Brain pericyte (primary cell): ENCODE data around the gene SOX5.
"Not testable (repeated sequence)": the region's sequence is repeated elsewhere in the genome, so short reads cannot be mapped to it uniquely, and the experiment has no call there.

Experiments
- DNase-seq: peaks from one replicate; pipeline ENCODE4 v3.0.0-alpha.2; 2012; ENCODE audit warnings: low read depth, low spot score

Gene SOX5

DNA sequence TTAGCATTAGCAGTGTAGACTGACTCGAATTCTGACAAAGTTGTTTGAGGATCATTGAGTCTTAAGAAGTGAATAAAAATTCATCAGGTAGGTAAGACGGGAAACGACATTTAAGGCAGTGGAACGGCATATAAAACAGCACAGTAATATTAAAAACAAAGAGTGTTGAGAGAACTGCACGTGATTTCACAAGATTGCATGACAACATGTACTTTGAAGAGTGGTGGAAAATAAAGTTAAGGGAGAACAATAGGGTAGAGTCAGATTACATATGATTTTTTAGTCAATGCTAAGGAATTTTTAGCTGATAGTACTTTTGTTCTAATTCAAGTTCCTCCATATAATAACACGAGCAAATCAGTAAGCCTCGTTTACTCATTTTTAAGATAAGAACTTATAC, 115.4 kb downstream of the SOX5 start:
- no peak for DNase-seq

DNA sequence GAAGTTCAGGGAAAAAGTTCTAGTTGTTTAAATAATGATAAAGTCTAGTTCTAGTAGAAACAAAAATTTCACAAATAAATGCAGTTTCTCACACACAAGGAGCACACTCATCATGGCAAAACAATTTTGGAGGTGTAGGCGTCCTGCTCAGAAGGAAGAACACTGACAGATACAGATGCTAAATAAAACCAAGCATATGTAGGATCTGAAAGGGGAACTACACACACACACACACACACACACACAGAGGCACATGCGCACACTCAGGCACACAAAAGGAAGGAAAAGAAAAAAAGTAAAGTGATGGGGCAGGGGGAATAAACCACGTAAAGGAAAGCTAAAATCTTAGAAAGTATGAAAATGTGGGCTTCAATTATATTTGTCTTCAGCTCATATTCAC, 117.7 kb downstream of the SOX5 start:
- DNase-seq = no peak

DNA sequence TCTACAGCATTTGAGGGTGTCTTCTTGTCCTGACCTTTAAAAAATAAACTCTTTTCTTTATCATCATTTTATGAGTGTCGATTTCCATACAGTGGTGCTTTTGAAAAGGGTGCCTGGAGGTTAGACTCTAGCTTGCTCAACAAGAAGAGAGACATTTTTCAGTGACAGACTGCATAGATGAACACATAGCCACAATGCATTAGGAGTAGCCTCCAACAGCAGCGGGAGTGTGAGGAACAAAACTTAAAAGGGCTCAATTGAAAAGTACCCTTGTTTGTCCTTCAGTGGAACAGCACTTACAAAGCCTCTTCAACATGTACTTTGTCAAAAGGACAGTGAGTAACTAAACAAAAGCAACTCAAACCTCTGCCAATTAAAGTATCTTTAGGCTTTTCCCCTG, 119.3 kb downstream of the SOX5 start:
- DNase-seq = no peak

DNA sequence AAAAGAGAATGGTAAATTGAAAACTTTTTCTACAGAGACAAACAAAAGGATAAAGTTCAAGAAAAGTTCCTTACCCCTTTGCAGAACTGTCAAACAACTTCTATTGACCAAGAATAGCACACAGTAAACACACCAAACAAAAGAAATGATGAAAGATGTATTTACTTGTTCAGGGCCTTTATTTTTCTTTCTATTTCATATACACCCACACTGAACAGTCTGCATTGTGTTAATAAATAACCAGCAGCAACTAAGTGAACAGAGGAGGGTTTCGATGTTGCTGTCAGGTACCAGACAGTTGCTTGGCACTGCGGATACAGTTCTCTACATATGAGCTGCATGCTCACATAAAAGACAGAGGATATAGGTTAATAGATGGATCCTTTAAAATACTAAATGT, 122.1 kb downstream of the SOX5 start:
- no peak for DNase-seq

DNA sequence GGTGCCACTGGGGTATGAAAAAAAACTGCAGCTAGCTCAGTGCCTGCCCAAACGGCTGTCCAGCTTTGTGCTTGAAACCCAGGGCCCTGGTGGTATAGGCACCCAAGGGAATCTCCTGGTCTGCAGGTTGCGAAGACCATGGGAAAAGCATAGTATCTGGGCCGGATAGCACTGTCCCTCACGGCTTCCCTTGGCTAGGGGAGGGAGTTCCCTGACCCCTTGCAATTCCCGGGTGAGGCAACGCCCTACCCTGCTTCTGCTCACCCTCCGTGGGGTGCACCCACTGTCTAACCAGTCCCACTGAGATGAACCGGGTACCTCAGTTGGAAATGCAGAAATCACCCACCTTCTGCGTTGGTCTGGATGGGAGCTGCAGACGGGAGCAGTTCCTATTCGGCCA, 124.3 kb downstream of the SOX5 start:
- not testable (repeated sequence) for DNase-seq

DNA sequence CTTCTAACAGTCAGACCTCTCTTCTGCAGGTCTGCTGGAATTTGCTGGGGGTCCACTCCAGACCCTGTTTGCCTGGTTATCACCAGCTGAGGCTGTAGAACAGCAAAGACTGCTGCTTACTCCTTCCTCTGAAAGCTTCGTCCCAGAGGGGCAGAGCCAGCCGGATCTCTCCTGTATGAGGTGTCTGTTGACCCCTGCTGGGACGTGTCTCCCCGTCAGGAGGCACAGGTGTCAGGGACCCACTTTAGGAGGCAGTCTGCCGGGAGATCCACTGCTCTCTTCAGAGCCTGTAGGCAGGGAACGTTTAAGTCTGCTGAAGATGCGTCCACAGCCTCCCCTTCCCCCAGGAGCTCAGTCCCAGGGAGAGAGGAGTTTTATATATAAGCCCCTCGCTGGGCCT, 125.1 kb downstream of the SOX5 start:
- no peak for DNase-seq

DNA sequence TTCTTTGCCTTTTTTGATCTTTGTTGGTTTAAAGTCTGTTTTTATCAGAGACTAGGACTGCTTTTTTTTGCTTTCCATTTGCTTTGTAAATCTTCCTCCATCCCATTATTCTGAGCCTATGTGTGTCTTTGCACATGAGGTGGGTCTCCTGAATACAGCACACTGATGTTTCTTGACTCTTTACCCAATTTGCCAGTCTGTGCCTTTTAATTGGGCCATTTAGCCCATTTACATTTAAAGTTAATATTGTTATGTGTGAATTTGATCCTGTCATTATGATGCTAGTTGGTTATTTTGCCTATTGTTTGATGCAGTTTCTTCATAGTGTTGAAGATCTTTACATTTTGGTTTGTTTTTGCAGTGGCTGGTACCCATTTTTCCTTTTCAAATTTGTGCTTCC, 126.6 kb downstream of the SOX5 start:
- DNase-seq = not testable (repeated sequence)

DNA sequence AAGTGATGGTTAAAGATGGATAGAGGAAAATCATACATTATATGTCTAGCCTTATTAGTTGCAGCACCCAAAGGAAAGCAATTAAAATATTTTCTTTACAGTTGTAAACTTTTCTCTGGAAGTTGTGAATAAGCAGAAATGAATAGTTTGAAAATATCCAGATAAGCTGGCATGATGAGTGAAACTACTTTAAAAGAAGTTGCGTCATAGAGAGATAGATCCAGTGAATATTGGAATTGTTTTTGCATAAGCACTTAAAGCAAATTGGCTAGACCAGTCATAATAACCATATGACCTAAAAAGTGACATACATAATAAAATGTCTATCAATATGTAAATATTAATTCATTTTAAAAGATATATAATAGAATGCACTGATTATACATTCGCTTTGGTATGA, 132.1 kb downstream of the SOX5 start:
- DNase-seq = no peak

DNA sequence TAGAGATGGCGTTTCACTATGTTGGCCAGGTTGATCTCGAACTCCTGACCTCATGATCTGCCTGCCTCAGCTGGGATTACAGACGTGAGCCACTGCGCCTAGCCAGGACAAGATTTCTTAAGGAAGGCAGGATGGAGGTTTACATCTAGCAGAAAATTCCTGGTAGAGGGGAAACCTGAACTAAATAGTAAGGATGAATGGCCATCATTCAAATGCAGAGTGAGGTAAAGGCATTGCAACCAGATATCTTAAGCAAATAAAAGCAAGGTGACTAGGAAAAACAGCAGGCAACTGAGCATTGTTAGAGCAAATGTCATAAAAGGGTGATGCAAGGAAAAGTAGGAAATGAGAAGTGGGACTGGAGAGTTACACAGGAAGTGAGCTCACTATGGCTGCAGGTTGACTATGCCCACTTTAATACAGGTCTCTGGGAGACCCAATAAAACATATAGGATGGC, 133.0 kb downstream of the SOX5 start:
- no peak for DNase-seq

DNA sequence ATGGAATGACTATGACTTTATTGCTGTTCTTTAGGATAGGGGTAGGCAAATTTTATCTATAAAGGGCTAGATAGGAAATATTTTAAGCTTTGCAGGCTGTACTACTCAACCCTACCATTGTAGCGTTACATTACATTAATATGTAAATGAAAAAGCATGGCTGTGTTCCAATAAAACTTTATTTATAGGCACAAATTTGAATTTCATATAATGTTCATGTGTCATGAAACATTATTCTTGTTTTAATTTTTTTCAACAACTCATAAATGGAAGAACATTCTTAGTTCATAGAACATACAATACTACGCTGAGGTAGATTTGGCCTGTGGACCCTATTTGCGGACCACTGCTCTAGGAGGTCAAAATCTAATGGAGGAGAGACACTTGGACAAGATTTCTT, 133.7 kb downstream of the SOX5 start:
- no peak for DNase-seq

DNA sequence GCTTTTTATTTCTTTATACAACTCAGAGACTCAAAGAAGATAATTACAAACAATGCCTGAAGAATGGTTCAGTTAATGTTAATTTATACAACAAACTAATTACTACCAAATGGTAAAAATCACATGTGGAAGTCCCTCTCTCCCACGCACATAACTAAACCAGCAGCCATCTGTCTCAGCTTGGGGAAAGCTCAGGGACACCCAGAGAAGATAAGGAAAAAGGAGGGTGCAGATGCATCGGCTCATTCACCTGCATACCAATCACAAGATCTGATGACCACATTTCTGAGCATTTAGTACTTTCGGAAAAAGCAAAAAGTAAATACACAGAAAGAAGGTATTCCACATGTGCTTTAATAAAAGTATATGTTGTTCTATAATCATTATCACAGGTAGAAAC, 136.3 kb downstream of the SOX5 start:
- DNase-seq = no peak

DNA sequence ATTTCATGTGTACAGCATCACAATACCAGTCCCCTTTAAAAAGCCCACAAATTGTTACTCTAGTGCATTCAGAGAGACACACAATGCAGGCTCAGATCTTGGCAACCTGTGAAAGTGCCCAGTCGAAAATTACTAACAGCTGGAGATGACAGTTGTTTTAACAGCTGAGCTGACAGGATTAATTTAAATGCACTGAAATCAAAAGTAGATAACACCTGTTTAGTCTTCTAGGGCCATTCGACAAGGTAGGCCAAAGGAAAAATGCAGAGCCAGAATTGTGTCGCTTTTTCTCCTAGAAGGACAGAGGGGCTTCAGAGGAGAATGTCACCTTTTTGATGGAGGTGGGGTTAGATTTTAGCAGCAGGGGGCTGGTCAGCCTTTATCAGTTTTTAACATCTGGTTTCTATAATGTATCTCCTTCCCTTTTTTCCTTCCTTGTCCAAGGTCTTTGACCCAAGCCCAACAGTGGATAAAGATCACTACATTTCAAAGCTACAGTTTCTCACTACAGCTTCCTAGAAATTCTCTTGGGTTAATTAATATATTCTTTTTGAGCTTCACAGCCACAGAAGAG, 139.1 kb downstream of the SOX5 start:
- DNase-seq = no peak

DNA sequence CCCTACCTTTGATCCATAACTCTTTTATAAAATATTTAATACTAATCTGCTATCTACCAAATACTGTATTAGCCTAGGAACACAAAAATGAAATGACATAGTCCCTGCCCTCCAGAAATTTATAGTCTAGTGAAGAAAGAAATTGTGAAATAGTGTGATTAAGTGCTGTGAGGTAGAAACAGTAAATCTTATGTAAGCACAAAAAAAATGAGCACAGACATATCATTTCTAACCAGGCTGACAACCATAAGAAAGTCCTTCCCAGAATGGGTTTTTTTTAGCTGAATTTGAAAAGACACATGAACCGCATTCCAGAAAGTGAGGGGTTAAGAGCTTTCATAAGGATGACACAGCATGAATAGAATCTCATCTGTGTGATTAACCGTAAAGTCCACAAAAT, 145.9 kb downstream of the SOX5 start:
- DNase-seq = no peak

DNA sequence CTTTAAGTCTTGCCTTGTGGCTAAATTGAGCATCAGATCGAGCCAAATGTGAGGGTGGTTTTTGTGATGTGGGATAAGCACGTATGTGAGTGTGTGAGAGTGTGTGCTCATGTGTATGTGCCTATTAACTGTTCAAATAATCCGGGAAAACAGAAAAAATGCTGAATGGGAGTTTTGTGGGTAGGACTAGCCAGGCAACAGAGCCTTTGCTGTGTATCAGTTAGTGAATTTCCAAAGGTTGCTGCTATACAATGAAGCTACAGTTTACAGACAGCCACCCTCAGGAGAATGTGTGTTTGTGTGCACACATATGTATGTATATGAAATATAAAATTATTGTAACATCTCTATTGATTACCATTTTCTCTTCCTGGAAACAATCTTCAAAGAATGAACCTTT, 154.0 kb downstream of the SOX5 start:
- DNase-seq = no peak

DNA sequence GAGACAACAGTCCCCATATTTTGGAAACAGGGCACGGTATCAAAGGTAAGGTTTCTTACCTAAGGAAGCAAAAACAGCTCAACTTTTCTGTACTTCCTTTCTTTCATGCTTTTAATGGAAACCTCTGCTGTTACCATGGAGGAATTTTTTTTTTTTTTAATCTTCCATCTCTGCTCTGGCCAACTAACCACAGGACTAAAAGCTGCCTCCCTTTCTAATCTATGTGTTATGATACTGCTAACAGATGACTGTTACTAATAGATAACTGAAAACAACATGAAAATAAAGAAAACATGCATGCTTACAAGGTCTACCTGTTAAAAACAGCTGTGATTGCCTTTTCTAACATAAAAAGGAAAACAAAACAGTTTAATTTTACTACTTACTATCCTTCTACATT, 168.4 kb downstream of the SOX5 start:
- no peak for DNase-seq

DNA sequence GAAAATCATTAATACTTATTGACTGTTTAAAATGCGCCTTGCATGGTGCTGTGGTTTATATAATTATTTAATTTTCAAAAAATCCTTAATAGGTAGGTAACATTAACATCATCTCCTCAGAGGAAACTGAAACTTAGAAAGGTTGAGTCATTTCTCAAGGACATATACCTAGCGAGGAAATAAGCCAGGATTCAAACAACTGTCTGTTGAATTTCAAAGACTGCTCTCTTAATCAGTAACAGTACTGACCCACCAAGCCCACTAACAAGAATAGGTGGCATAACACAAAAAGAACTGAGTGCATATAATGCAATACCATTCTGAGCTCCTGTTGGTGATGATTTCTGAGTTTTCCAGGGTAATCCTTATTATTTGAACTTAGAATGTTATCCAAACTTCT, 174.3 kb downstream of the SOX5 start:
- no peak for DNase-seq

DNA sequence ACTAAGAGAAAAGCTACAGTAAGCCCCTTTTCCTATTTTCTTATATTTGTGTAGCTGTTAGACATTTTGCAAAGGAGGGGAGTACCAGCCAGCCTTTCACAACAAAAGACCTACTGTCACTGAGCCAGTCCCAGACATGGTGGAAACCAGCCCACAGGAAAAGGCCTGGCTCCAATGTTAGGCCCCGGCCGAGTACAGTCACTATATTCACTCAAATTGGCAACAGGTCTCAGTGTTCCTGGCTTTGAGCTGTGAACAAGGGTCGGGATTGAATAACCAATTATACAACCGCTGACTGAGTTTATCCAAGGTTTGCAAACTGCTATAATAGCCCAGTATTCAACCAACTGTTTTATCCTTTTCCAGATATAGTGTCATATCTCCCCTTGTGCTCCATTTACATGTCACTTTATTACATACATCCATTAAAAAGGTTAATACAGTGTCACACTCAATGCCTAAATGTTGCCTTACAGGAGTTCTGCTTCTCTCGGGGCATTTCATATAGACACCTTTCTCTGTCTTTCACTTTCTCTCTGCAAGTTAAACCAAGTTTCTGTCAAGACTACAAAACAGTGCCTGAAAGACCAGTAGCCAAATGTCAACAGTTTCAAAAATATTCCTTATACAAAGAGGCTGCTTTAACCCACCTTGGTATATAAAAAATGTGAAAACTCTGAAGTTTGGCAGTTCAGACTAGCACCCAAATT, 178.1 kb downstream of the SOX5 start:
- DNase-seq = no peak

DNA sequence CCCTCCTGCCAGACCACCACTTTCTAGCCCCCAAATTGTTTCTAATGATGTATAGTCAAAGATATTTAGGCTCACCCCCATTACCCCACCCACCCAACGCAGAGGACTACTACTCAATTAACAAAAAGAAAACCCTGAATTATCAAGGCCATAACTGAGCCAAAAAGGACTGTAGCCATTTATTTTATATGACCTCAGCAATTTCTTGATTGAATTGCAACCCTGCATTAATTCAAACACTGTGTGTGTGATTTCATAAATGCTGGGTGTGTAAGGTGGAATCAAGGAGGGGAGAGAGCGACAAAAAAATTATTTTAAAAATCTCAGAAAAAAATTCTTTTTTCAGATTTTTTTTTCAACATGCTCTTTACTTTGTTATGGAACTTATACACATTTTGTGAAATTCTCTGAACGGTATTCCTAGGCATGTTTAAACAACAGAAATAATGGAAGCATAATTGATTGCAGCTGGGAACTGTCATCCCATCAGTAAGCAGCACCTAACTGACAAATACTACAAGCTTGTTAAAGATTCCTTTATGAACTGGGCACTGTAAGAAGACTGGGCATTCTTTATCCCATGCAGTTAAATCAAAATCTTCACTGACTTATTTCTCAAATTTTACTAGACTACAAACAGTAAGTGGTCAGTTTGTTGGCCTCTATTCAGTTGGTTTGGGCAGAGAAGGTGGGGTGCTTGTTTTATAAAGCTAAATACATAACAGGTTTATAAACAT, 179.1 kb downstream of the SOX5 start:
- DNase-seq = no peak

DNA sequence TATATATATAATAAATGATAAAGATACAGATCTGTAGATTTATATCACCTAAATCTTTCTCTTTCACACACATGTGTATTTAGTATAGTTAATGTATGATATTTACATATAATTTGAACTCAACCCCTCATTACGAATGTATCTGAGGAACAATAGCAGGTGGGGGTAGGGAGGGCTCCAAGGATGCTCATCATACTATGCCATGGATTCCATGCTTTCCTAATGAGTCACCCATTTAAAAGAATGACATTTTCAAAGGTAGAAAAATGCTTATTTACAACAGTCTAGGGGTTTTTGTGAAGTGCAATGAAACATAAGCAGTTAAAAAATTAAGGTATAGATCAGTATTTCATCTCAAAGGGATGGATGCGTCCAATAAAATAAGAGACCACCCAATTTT, 181.6 kb downstream of the SOX5 start:
- no peak for DNase-seq

DNA sequence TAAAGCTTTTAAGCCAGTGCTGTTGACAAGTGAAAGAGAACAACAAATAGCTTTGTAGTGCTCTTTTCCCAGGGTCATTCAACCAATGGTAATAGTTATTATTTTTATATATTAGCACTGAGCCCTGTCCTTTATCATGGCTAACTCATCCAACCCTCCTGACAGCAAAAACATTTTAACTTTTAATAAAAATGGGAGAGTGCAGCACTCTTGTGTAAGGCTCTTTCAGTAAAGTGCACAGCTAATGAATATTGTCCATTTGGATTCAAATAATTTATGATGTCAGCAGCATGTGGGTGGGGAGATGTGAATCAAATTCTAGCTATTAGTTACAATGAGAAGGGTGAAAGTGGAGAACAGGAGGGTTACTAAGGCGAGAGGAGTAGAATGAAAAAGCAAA, 185.7 kb downstream of the SOX5 start:
- no peak for DNase-seq

DNA sequence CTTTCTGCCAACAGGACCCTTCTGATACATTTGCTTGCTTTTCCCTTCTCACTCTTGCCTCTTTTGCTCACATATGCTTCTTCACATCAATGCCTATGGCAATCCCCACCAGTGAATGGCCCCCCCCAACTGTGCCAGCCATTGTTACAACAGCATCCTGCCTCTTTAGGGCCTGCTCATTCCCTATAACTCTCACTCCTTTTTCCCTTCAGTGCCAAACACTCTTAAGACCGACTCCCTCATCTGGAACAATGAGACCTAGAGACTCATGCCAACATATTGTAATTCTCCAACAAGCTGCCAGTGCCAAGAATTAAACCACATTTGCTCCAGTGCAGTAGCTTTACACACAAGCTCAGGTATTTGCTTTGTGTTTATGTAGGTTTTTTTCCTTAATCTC, 189.0 kb downstream of the SOX5 start:
- DNase-seq = no peak

DNA sequence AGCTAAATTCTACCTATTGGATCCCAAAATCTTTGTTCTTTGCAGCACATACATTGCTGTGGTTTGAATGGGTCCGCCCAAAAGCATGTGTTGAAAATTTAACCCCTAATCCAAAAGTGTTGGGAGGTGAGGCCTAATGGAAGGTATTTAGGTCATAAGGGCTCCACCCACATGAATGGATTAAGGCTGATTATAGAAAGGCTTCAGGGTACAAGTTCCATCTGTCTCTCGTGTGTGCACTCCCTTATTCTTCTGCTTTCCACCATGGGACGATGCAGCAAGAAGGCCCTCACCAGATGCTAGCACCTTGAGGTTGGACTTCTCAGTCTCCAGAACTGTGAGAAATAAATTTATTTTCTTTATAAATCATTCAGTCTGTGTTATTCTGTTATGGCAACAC, 190.9 kb downstream of the SOX5 start:
- DNase-seq = no peak

DNA sequence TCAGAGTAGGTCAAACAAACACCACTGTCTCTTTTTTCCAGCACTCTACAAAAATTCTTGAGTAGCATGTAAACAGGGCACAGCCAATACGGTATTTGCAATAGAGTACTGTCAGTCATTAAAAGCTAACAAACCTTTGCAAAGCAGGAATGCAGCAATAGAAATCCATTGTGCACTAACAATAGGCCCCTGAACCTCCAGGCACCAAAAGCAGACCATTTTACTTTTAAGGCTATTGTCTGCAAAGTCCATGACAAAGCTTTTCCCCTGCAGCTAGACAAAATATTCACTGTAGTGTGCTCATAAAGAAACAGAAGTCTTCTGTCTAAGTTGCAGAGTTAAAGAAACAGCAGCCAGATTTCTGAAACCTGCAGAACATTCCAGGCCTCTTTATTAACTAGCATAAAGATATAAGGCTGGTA, 191.9 kb downstream of the SOX5 start:
- no peak for DNase-seq
